WTC11 (cell line): ENCODE data around the gene PHF1. TPM values are rescaled to one million over a fixed set of nuclear protein-coding genes. Genes with fewer than 3 reads are reported as not detected.

Experiments used
- CREM ChIP-seq: sonication (generic); formaldehyde crosslinking; IDR thresholded peaks from 2 replicates; pipeline ENCODE4 v1.8.1; 2022; ENCODE audit warnings: mild to moderate bottlenecking, missing genetic modification reagents, moderate library complexity
- ELF4 ChIP-seq: sonication (generic); formaldehyde crosslinking; IDR thresholded peaks from 2 replicates; pipeline ENCODE4 v1.8.1; 2022; ENCODE audit warnings: low read depth, mild to moderate bottlenecking, moderate library complexity, missing genetic modification reagents
- EMX1 ChIP-seq: fragments of 250-450 bp; sonication (Bioruptor Pico); IDR thresholded peaks from 2 replicates; pipeline ENCODE4 v1.8.0; 2021; ENCODE audit warnings: mild to moderate bottlenecking
- ETV6 ChIP-seq: sonication (generic); formaldehyde crosslinking; IDR thresholded peaks from 2 replicates; pipeline ENCODE4 v1.8.1; 2022; ENCODE audit warnings: mild to moderate bottlenecking, missing genetic modification reagents
- FOXJ3 ChIP-seq: sonication (generic); formaldehyde crosslinking; IDR thresholded peaks from 2 replicates; pipeline ENCODE4 v1.9.0; 2021; ENCODE audit warnings: missing genetic modification reagents, mild to moderate bottlenecking, borderline replicate concordance
- FOXK1 ChIP-seq: sonication (generic); formaldehyde crosslinking; IDR thresholded peaks from 2 replicates; pipeline ENCODE4 v1.8.0; 2022; ENCODE audit warnings: mild to moderate bottlenecking, moderate library complexity, missing genetic modification reagents
- HMGA2 ChIP-seq: fragments of 250-450 bp; sonication (Bioruptor Pico); IDR thresholded peaks from 2 replicates; pipeline ENCODE4 v1.4.0; 2021; ENCODE audit warnings: mild to moderate bottlenecking, moderate library complexity
- JUN ChIP-seq: sonication (generic); formaldehyde crosslinking; IDR thresholded peaks from 2 replicates; pipeline ENCODE4 v1.8.0; 2023; ENCODE audit warnings: mild to moderate bottlenecking, missing genetic modification reagents
- NFYB ChIP-seq: sonication (generic); formaldehyde crosslinking; conservative IDR thresholded peaks from 2 replicates; pipeline ENCODE4 v1.8.0; 2022; ENCODE audit warnings: low read depth, missing genetic modification reagents
- NR3C1 ChIP-seq: sonication (generic); formaldehyde crosslinking; conservative IDR thresholded peaks from 2 replicates; pipeline ENCODE4 v1.8.1; 2023; ENCODE audit warnings: low read depth, mild to moderate bottlenecking, missing genetic modification reagents
- SMAD3 ChIP-seq: sonication (generic); formaldehyde crosslinking; IDR thresholded peaks from 2 replicates; pipeline ENCODE4 v1.8.0; 2022; ENCODE audit warnings: missing genetic modification reagents, mild to moderate bottlenecking, borderline replicate concordance
- TEAD1 ChIP-seq: sonication (generic); formaldehyde crosslinking; IDR thresholded peaks from 2 replicates; pipeline ENCODE4 v1.8.0; 2022; ENCODE audit warnings: mild to moderate bottlenecking, missing genetic modification reagents
- total RNA-seq: library from RNA; stranded (reverse); gene quantifications from 3 replicates; pipeline ENCODE4 v1.2.3, GENCODE V29; 2021
- TF ChIP-seq, protein P1 (sequence below): sonication (generic); formaldehyde crosslinking; IDR thresholded peaks from 2 replicates; pipeline ENCODE4 v1.8.1; 2022; ENCODE audit warnings: mild to moderate bottlenecking, missing genetic modification reagents, moderate library complexity, borderline replicate concordance
- TF ChIP-seq, protein P2 (sequence below): fragments of 250-450 bp; sonication (Bioruptor Pico); IDR thresholded peaks from 2 replicates; pipeline ENCODE4 v1.9.0; 2021; ENCODE audit warnings: mild to moderate bottlenecking, borderline replicate concordance
- TF ChIP-seq, protein P3 (sequence below): fragments of 250-450 bp; sonication (Bioruptor Pico); IDR thresholded peaks from 2 replicates; pipeline ENCODE4 v1.9.0; 2021; ENCODE audit warnings: moderate library complexity, mild to moderate bottlenecking, inconsistent platforms, borderline replicate concordance
- TF ChIP-seq, protein P4 (sequence below): sonication (generic); formaldehyde crosslinking; IDR thresholded peaks from 2 replicates; pipeline ENCODE4 v1.8.1; 2023; ENCODE audit warnings: mild to moderate bottlenecking, missing genetic modification reagents, moderate library complexity
- TF ChIP-seq, protein P5 (sequence below): sonication (generic); formaldehyde crosslinking; IDR thresholded peaks from 2 replicates; pipeline ENCODE4 v1.8.1; 2023; ENCODE audit warnings: mild to moderate bottlenecking, missing genetic modification reagents
- TF ChIP-seq, protein P6 (sequence below): fragments of 200-600 bp; IDR thresholded peaks from 2 replicates; pipeline ENCODE4 v1.8.0; 2022; ENCODE audit warnings: antibody characterized with exemption
- TF ChIP-seq, protein P7 (sequence below): fragments of 250-450 bp; sonication (Bioruptor Pico); IDR thresholded peaks from 2 replicates; pipeline ENCODE4 v1.9.0; 2021; ENCODE audit warnings: mild to moderate bottlenecking
- TF ChIP-seq, protein P8 (sequence below): fragments of 250-450 bp; sonication (Bioruptor Pico); conservative IDR thresholded peaks from 2 replicates; pipeline ENCODE4 v1.9.0; 2021; ENCODE audit warnings: mild to moderate bottlenecking
- TF ChIP-seq, protein P9 (sequence below): sonication (generic); formaldehyde crosslinking; IDR thresholded peaks from 2 replicates; pipeline ENCODE4 v1.8.0; 2022; ENCODE audit warnings: mild to moderate bottlenecking, missing genetic modification reagents

The PHF1 gene
- total RNA-seq, 1 experiment from 2014 or later, result 63.6 TPM

DNA sequence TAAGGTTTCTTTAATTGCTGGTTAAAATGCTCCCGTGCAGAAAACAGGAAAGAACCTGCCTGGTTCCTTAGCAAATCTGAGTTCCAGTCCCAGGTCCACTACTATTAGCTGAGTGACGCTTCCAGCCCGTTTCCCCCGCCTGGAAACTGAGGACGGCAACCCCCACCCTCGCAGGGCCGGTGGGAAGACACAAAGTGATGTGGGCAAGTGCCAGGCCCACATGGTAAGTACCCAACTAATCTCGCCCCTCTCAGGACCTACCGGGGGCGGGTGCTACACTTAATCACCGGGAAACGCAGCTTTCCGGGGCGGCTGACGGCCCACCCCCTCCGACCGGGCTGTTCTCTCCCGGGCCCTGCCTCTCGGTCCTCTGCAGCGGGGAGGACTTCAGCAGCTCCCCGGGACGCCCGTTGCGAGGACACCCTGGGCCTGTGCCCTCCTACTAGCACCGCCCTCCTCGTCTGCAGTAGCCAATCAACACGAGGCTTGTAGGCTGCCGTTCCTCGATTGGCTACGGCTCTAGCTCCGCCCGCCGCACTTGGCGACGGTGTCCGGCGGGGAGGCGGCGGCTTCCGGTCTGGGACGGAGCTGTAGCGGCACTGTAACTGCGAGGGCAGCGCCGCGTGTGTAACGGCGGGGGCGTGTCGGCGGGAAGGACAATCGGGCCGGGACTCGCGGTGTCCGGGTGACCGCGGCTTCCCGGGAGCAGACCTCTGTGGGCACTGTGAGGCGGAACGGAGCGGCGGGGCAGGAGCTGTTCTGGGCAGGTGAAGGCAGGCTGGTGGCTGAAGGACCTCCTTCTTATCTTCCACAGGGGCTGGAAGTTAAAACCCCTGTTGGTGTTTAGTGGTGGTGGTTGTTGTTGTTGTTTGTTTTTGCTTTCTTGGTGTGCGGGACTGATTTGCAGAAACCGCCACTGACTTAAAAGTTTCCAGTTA, 43.5 kb downstream of the PHF1 start, which contains the start of gene ZBTB9 (continued):
- TF ChIP-seq HMGA2 (CRISPR knock-in tag) (no peak), FOXK1 (CRISPR knock-in tag) (peak; percentile 92), SMAD3 (peak; percentile 38; the same call in 1 of the 2 replicates), TEAD1 (peak; percentile 58; the same call in 1 of the 2 replicates), NR3C1 (CRISPR knock-in tag) (no peak), ELF4 (CRISPR knock-in tag) (0 out of 2 replicates have a peak, but pooled peaks have one; percentile 43), FOXJ3 (0 out of 2 replicates have a peak, but pooled peaks have one; percentile 46), ETV6 (CRISPR knock-in tag) (peak; percentile 64; the same call in 1 of the 2 replicates), CREM (CRISPR knock-in tag) (peak; percentile 84; the same call in 1 of the 2 replicates), JUN (no peak; the same call in 1 of the 2 replicates), NFYB (CRISPR knock-in tag) (peak; percentile 87), EMX1 (peak; percentile 80)
- TF ChIP-seq, protein P1, sequence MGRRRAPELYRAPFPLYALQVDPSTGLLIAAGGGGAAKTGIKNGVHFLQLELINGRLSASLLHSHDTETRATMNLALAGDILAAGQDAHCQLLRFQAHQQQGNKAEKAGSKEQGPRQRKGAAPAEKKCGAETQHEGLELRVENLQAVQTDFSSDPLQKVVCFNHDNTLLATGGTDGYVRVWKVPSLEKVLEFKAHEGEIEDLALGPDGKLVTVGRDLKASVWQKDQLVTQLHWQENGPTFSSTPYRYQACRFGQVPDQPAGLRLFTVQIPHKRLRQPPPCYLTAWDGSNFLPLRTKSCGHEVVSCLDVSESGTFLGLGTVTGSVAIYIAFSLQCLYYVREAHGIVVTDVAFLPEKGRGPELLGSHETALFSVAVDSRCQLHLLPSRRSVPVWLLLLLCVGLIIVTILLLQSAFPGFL, result peak; percentile 60; the same call in 1 of the 2 replicates
- TF ChIP-seq, protein P2, sequence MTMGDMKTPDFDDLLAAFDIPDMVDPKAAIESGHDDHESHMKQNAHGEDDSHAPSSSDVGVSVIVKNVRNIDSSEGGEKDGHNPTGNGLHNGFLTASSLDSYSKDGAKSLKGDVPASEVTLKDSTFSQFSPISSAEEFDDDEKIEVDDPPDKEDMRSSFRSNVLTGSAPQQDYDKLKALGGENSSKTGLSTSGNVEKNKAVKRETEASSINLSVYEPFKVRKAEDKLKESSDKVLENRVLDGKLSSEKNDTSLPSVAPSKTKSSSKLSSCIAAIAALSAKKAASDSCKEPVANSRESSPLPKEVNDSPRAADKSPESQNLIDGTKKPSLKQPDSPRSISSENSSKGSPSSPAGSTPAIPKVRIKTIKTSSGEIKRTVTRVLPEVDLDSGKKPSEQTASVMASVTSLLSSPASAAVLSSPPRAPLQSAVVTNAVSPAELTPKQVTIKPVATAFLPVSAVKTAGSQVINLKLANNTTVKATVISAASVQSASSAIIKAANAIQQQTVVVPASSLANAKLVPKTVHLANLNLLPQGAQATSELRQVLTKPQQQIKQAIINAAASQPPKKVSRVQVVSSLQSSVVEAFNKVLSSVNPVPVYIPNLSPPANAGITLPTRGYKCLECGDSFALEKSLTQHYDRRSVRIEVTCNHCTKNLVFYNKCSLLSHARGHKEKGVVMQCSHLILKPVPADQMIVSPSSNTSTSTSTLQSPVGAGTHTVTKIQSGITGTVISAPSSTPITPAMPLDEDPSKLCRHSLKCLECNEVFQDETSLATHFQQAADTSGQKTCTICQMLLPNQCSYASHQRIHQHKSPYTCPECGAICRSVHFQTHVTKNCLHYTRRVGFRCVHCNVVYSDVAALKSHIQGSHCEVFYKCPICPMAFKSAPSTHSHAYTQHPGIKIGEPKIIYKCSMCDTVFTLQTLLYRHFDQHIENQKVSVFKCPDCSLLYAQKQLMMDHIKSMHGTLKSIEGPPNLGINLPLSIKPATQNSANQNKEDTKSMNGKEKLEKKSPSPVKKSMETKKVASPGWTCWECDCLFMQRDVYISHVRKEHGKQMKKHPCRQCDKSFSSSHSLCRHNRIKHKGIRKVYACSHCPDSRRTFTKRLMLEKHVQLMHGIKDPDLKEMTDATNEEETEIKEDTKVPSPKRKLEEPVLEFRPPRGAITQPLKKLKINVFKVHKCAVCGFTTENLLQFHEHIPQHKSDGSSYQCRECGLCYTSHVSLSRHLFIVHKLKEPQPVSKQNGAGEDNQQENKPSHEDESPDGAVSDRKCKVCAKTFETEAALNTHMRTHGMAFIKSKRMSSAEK (CRISPR knock-in tag), result 0 out of 2 replicates have a peak, but pooled peaks have one; percentile 13
- TF ChIP-seq, protein P3, sequence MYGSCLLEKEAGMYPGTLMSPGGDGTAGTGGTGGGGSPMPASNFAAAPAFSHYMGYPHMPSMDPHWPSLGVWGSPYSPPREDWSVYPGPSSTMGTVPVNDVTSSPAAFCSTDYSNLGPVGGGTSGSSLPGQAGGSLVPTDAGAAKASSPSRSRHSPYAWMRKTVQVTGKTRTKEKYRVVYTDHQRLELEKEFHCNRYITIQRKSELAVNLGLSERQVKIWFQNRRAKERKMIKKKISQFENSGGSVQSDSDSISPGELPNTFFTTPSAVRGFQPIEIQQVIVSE (CRISPR knock-in tag), result no peak
- TF ChIP-seq, protein P4, sequence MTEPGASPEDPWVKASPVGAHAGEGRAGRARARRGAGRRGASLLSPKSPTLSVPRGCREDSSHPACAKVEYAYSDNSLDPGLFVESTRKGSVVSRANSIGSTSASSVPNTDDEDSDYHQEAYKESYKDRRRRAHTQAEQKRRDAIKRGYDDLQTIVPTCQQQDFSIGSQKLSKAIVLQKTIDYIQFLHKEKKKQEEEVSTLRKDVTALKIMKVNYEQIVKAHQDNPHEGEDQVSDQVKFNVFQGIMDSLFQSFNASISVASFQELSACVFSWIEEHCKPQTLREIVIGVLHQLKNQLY (CRISPR knock-in tag), result 0 out of 2 replicates have a peak, but pooled peaks have one; percentile 24
- TF ChIP-seq, protein P5, sequence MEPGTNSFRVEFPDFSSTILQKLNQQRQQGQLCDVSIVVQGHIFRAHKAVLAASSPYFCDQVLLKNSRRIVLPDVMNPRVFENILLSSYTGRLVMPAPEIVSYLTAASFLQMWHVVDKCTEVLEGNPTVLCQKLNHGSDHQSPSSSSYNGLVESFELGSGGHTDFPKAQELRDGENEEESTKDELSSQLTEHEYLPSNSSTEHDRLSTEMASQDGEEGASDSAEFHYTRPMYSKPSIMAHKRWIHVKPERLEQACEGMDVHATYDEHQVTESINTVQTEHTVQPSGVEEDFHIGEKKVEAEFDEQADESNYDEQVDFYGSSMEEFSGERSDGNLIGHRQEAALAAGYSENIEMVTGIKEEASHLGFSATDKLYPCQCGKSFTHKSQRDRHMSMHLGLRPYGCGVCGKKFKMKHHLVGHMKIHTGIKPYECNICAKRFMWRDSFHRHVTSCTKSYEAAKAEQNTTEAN (CRISPR knock-in tag), result no peak
- TF ChIP-seq, protein P6, sequence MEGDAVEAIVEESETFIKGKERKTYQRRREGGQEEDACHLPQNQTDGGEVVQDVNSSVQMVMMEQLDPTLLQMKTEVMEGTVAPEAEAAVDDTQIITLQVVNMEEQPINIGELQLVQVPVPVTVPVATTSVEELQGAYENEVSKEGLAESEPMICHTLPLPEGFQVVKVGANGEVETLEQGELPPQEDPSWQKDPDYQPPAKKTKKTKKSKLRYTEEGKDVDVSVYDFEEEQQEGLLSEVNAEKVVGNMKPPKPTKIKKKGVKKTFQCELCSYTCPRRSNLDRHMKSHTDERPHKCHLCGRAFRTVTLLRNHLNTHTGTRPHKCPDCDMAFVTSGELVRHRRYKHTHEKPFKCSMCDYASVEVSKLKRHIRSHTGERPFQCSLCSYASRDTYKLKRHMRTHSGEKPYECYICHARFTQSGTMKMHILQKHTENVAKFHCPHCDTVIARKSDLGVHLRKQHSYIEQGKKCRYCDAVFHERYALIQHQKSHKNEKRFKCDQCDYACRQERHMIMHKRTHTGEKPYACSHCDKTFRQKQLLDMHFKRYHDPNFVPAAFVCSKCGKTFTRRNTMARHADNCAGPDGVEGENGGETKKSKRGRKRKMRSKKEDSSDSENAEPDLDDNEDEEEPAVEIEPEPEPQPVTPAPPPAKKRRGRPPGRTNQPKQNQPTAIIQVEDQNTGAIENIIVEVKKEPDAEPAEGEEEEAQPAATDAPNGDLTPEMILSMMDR, result no peak
- TF ChIP-seq, protein P7, sequence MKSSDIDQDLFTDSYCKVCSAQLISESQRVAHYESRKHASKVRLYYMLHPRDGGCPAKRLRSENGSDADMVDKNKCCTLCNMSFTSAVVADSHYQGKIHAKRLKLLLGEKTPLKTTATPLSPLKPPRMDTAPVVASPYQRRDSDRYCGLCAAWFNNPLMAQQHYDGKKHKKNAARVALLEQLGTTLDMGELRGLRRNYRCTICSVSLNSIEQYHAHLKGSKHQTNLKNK (CRISPR knock-in tag), result 0 out of 2 replicates have a peak, but pooled peaks have one; percentile 16
- TF ChIP-seq, protein P8, sequence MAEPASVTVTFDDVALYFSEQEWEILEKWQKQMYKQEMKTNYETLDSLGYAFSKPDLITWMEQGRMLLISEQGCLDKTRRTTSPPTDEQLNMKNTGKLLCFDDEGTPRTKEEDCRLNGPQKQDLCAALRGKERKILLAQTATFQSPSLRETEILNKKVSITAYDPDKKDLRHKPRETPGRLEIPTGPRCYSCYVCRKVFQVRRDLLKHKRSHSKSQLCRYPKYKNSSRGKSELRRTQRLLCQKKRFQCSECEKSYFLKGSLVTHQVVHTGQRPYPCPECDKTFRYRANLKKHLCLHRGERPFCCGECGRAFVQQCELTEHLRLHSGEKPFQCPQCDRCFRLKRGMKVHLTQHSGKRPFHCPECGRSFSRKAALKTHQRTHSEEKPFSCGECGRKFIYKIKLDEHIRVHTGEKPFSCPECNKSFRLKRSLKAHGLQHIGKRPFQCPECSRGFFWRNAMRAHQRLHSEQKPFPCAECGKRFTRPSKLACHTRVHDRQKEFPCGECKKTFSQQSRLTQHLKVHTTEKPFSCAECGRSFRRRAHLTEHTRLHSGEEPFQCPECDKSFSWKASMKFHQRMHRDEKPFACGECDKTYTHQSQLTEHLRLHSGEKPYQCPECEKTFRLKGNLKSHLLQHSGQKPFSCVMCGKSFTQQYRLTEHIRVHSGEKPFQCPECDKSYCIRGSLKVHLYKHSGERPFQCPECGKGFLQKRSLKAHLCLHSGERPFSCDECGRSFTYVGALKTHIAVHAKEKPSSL (CRISPR knock-in tag), result peak; percentile 79; the same call in 1 of the 2 replicates
- TF ChIP-seq, protein P9, sequence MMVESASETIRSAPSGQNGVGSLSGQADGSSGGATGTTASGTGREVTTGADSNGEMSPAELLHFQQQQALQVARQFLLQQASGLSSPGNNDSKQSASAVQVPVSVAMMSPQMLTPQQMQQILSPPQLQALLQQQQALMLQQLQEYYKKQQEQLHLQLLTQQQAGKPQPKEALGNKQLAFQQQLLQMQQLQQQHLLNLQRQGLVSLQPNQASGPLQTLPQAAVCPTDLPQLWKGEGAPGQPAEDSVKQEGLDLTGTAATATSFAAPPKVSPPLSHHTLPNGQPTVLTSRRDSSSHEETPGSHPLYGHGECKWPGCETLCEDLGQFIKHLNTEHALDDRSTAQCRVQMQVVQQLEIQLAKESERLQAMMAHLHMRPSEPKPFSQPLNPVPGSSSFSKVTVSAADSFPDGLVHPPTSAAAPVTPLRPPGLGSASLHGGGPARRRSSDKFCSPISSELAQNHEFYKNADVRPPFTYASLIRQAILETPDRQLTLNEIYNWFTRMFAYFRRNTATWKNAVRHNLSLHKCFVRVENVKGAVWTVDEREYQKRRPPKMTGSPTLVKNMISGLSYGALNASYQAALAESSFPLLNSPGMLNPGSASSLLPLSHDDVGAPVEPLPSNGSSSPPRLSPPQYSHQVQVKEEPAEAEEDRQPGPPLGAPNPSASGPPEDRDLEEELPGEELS (CRISPR knock-in tag), result peak; percentile 51; the same call in 1 of the 2 replicates
